Hematopoietic multipotent progenitor cell treated with erythropoietin and hydrocortisone succinate and interleukin-3 and kit ligand, for 8 days (in vitro differentiated cells): ENCODE measurements around the gene NF1.
A peak's percentile ranks its signal among the peaks of the same experiment; 100 is the strongest.

ENCODE experiments used
- DNase-seq: peaks from one replicate; pipeline ENCODE4 v3.0.0-alpha.2; 2015

Gene NF1

GRCh38 chr17:31388770-31389656 lies 294.2 kb downstream of the NF1 start:
- DNase-seq, result peak; percentile 27

GRCh38 chr17:31389657-31390381 lies 295.0 kb downstream of the NF1 start:
- no peak for DNase-seq

GRCh38 chr17:31390426-31390747 lies 295.6 kb downstream of the NF1 start:
- DNase-seq, result no peak

- no peak for DNase-seq
Observed at GRCh38 chr17:31390748-31391495, 296.1 kb downstream of the NF1 start.

GRCh38 chr17:31391496-31391949 lies 296.7 kb downstream of the NF1 start, which contains the start of gene RAB11FIP4:
Gene RAB11FIP4, plus strand, starts transcription at chr17:31391675. Its CDS starts 178 bp downstream, at chr17:31391853.
- DNase-seq, result no peak

- DNase-seq, result no peak
Observed at GRCh38 chr17:31392002-31392855, 297.5 kb downstream of the NF1 start.

GRCh38 chr17:31392856-31393748 lies 298.3 kb downstream of the NF1 start:
- no peak for DNase-seq

- DNase-seq, result no peak
Observed at GRCh38 chr17:31393749-31394146, 299.0 kb downstream of the NF1 start.

GRCh38 chr17:31394544-31394943 lies 299.8 kb downstream of the NF1 start:
- peak; percentile 63 for DNase-seq

GRCh38 chr17:31397256-31397939 lies 302.6 kb downstream of the NF1 start:
- no peak for DNase-seq

- no peak for DNase-seq
Observed at GRCh38 chr17:31398381-31399311, 303.9 kb downstream of the NF1 start.

- DNase-seq, result no peak
Observed at GRCh38 chr17:31400481-31400950, 305.7 kb downstream of the NF1 start.

- no peak for DNase-seq
Observed at GRCh38 chr17:31401456-31402254, 306.9 kb downstream of the NF1 start.

GRCh38 chr17:31404028-31404949 lies 309.5 kb downstream of the NF1 start:
- no peak for DNase-seq

- no peak for DNase-seq
Observed at GRCh38 chr17:31405890-31406371, 311.2 kb downstream of the NF1 start.

GRCh38 chr17:31408586-31408985 lies 313.8 kb downstream of the NF1 start:
- DNase-seq, result no peak

- no peak for DNase-seq
Observed at GRCh38 chr17:31411707-31412285, 317.0 kb downstream of the NF1 start.
